Activated T-cell treated with anti-CD3 and anti-CD28 coated beads, Interleukin-2, amount 50 U/mL, for 24 hours (primary cell): Measurements from ENCODE around the gene CLEC3A.
"Not testable (repeated sequence)": the region's sequence is repeated elsewhere in the genome, so short reads cannot be mapped to it uniquely, and the experiment has no call there.

ENCODE experiments used
- DNase-seq: peaks from one replicate; pipeline ENCODE4 v3.0.0-alpha.2; 2020
- H3K27ac Mint-ChIP-seq: 2 replicates; pipeline ENCODE4 v1.8.0; 2020; ENCODE audit warnings: mild to moderate bottlenecking, mixed read lengths
- H3K27me3 Mint-ChIP-seq: 2 replicates; pipeline ENCODE4 v1.8.0; 2020; ENCODE audit warnings: mixed read lengths
- H3K36me3 Mint-ChIP-seq: 2 replicates; pipeline ENCODE4 v1.8.0; 2020; ENCODE audit warnings: low read depth, mixed read lengths
- H3K4me1 Mint-ChIP-seq: 2 replicates; pipeline ENCODE4 v1.8.0; 2020; ENCODE audit warnings: low read depth, mixed read lengths
- H3K4me3 Mint-ChIP-seq: 2 replicates; pipeline ENCODE4 v1.8.0; 2020; ENCODE audit warnings: mild to moderate bottlenecking, moderate library complexity, mixed read lengths
- H3K9me3 Mint-ChIP-seq: 2 replicates; pipeline ENCODE4 v1.8.0; 2020; ENCODE audit warnings: mixed read lengths

Gene CLEC3A

GRCh38 chr16:78057803-78058564 is 35.6 kb downstream of the CLEC3A start:
- Mint-ChIP-seq H3K36me3 (no peaks in the 10 kb centered on the region), H3K4me1 (no peaks in the 10 kb centered on the region), H3K9me3 (no peaks in the 10 kb centered on the region), H3K27me3 (no peaks in the 10 kb centered on the region), H3K27ac (no peak overlapping the region), H3K4me3 (no peak overlapping the region)
- DNase-seq = no peak

GRCh38 chr16:78059806-78060205 is 37.5 kb downstream of the CLEC3A start:
- DNase-seq, H3K27me3 Mint-ChIP-seq, H3K9me3 Mint-ChIP-seq, H3K4me1 Mint-ChIP-seq, H3K4me3 Mint-ChIP-seq, H3K27ac Mint-ChIP-seq, H3K36me3 Mint-ChIP-seq: not testable (repeated sequence)

- Mint-ChIP-seq H3K27me3 (peaks cover 2% of the 10 kb centered on the region), H3K9me3 (no peaks in the 10 kb centered on the region), H3K36me3 (no peaks in the 10 kb centered on the region), H3K27ac (no peak overlapping the region), H3K4me3 (no peak overlapping the region), H3K4me1 (no peaks in the 10 kb centered on the region)
- no peak for DNase-seq
Measured at GRCh38 chr16:78060295-78060694, 37.9 kb downstream of the CLEC3A start.

- H3K27ac Mint-ChIP-seq = no peak overlapping the region
- no peaks in the 10 kb centered on the region for H3K4me1 Mint-ChIP-seq
- no peak for DNase-seq
- H3K27me3 Mint-ChIP-seq = peaks cover 5% of the 10 kb centered on the region
- no peaks in the 10 kb centered on the region for H3K36me3 Mint-ChIP-seq
- H3K9me3 Mint-ChIP-seq = no peaks in the 10 kb centered on the region
- H3K4me3 Mint-ChIP-seq = no peak overlapping the region
Measured at GRCh38 chr16:78060809-78061208, 38.5 kb downstream of the CLEC3A start.

GRCh38 chr16:78065319-78065718 is 43.0 kb downstream of the CLEC3A start:
- H3K27me3 Mint-ChIP-seq = peaks cover 21% of the 10 kb centered on the region
- H3K27ac Mint-ChIP-seq = no peak overlapping the region
- H3K4me3 Mint-ChIP-seq = no peak overlapping the region
- DNase-seq = no peak
- no peaks in the 10 kb centered on the region for H3K9me3 Mint-ChIP-seq
- no peaks in the 10 kb centered on the region for H3K36me3 Mint-ChIP-seq
- H3K4me1 Mint-ChIP-seq = no peaks in the 10 kb centered on the region

GRCh38 chr16:78069913-78070312 is 47.6 kb downstream of the CLEC3A start:
- no peaks in the 10 kb centered on the region for H3K4me1 Mint-ChIP-seq
- no peak overlapping the region for H3K27ac Mint-ChIP-seq
- no peak overlapping the region for H3K4me3 Mint-ChIP-seq
- no peaks in the 10 kb centered on the region for H3K36me3 Mint-ChIP-seq
- no peaks in the 10 kb centered on the region for H3K9me3 Mint-ChIP-seq
- DNase-seq = no peak
- peaks cover 30% of the 10 kb centered on the region for H3K27me3 Mint-ChIP-seq

- H3K36me3 Mint-ChIP-seq = no peaks in the 10 kb centered on the region
- no peak for DNase-seq
- no peak overlapping the region for H3K4me3 Mint-ChIP-seq
- no peaks in the 10 kb centered on the region for H3K9me3 Mint-ChIP-seq
- H3K4me1 Mint-ChIP-seq = no peaks in the 10 kb centered on the region
- H3K27me3 Mint-ChIP-seq = peaks cover 23% of the 10 kb centered on the region
- no peak overlapping the region for H3K27ac Mint-ChIP-seq
Measured at GRCh38 chr16:78072275-78072674, 49.9 kb downstream of the CLEC3A start.

GRCh38 chr16:78075800-78076199 is 53.5 kb downstream of the CLEC3A start:
- Mint-ChIP-seq H3K4me1 (no peaks in the 10 kb centered on the region), H3K27ac (no peak overlapping the region), H3K4me3 (no peak overlapping the region), H3K27me3 (peaks cover 23% of the 10 kb centered on the region), H3K36me3 (no peaks in the 10 kb centered on the region), H3K9me3 (no peaks in the 10 kb centered on the region)
- DNase-seq = no peak

GRCh38 chr16:78081341-78081740 is 59.0 kb downstream of the CLEC3A start:
- Mint-ChIP-seq H3K4me1 (no peaks in the 10 kb centered on the region), H3K27ac (no peak overlapping the region), H3K27me3 (peaks cover 19% of the 10 kb centered on the region), H3K9me3 (no peaks in the 10 kb centered on the region), H3K4me3 (no peak overlapping the region), H3K36me3 (no peaks in the 10 kb centered on the region)
- DNase-seq = no peak
